Fibroblast of lung (primary cell): Measurements from ENCODE around the gene EOLA2.
"Not testable (repeated sequence)": the region's sequence is repeated elsewhere in the genome, so short reads cannot be mapped to it uniquely, and the experiment has no call there.

Experiments
- CTCF ChIP-seq, 2 donors: IDR thresholded peaks in 1 of 2; conservative IDR thresholded peaks in 1 of 2; 1 replicate in 1 of 2; 2 replicates in 1 of 2; pipeline ENCODE4 v1.5.1; 2011 to 2012; ENCODE audit warnings: low read length in 2 of 2, control low read depth in 1 of 2, inconsistent platforms in 1 of 2, low read depth in 1 of 2, mild to moderate bottlenecking in 1 of 2
- EZH2 ChIP-seq: IDR thresholded peaks from 2 replicates; pipeline ENCODE4 v1.5.1; 2012; ENCODE audit warnings: low read length, control low read depth, mild to moderate bottlenecking; ENCODE audit errors: missing control alignments

- not testable (repeated sequence) for TF ChIP-seq CTCF (conservative IDR thresholded peaks at IDR 0.05 in 1 of 2, IDR thresholded peaks at IDR 0.05 in 1 of 2; ENCODE audit: low read depth in 1 of 2, low read length in 2 of 2); EZH2
These were observed 4.7 kb downstream of the EOLA2 start for GRCh38 chrX:149933547-149933946.
